Caco-2 (cell line): ENCODE results near the gene RASIP1. TPM values are rescaled to one million over a fixed set of nuclear protein-coding genes. Genes with fewer than 3 reads are reported as not detected.

Experiments
- BruUV-seq: library from RNA; stranded (reverse); fragments of 400-500 nt; replicated peaks from 2 replicates; lab custom pipeline; 2021; lab: Mats Ljungman, UMichigan
- CTCF ChIA-PET: fragments of 300-600 bp; sonication (Branson Sonifier 250); formaldehyde crosslinking; loops from one replicate; lab custom pipeline; 2022; ENCODE audit warnings: antibody characterized with exemption; lab: Charles Lee
- POLR2A ChIA-PET: fragments of 300-600 bp; sonication (Branson Sonifier 250); formaldehyde crosslinking; loops from one replicate; lab custom pipeline; 2022; ENCODE audit warnings: antibody characterized with exemption; lab: Charles Lee
- DNase-seq, 2 experiments: peaks; one replicate each; pipeline versions ENCODE4 v3.0.0 to v3.0.0-alpha.2; 2020 to 2022
- H3K27me3 ChIP-seq: replicated peaks from 2 replicates; pipeline ENCODE4 v1.6.0; 2011; ENCODE audit warnings: low read length; ENCODE audit not compliant: control insufficient read depth, insufficient read depth
- H3K36me3 ChIP-seq: 2 replicates; pipeline ENCODE4 v1.5.1; 2011; ENCODE audit warnings: low read length; ENCODE audit not compliant: control insufficient read depth, insufficient read depth
- H3K4me1 ChIP-seq: fragments of 250-450 bp; sonication (Bioruptor Pico); 2 replicates; pipeline ENCODE4 v1.5.1; 2020; ENCODE audit warnings: mild to moderate bottlenecking
- H3K4me3 ChIP-seq: 2 replicates; pipeline ENCODE4 v1.5.1; 2011; ENCODE audit warnings: low read depth, mild to moderate bottlenecking, control low read depth, low read length
- H3K9me3 ChIP-seq: fragments of 250-450 bp; sonication (Bioruptor Pico); 2 replicates; pipeline ENCODE4 v1.5.1; 2020; ENCODE audit warnings: mild to moderate bottlenecking, moderate library complexity
- H3K27ac Mint-ChIP-seq: one replicate; pipeline ENCODE4 v1.8.0; 2022; ENCODE audit warnings: mixed read lengths; ENCODE audit not compliant: unreplicated experiment
- H3K27me3 Mint-ChIP-seq: one replicate; pipeline ENCODE4 v1.8.0; 2022; ENCODE audit warnings: mixed read lengths; ENCODE audit not compliant: insufficient read depth, unreplicated experiment
- H3K36me3 Mint-ChIP-seq: one replicate; pipeline ENCODE4 v1.8.0; 2022; ENCODE audit warnings: mild to moderate bottlenecking, mixed read lengths; ENCODE audit not compliant: insufficient read depth, unreplicated experiment
- H3K4me1 Mint-ChIP-seq: one replicate; pipeline ENCODE4 v1.8.0; 2022; ENCODE audit warnings: low read depth, mixed read lengths; ENCODE audit not compliant: unreplicated experiment
- H3K4me3 Mint-ChIP-seq: one replicate; pipeline ENCODE4 v1.8.0; 2022; ENCODE audit warnings: mild to moderate bottlenecking, moderate library complexity, mixed read lengths; ENCODE audit not compliant: unreplicated experiment
- H3K9me3 Mint-ChIP-seq: one replicate; pipeline ENCODE4 v1.8.0; 2022; ENCODE audit warnings: mixed read lengths; ENCODE audit not compliant: unreplicated experiment
- CTCF ChIP-seq, 2 experiments: fragments of 200-600 bp in 1 of 2; IDR thresholded peaks; 1 replicate in 1 of 2; 2 replicates in 1 of 2; pipeline versions ENCODE4 v1.5.1 to v1.8.0; 2011 to 2022; ENCODE audit warnings: antibody characterized with exemption in 1 of 2, control low read depth in 1 of 2, inconsistent platforms in 1 of 2, low read depth in 1 of 2, low read length in 1 of 2, mild to moderate bottlenecking in 1 of 2, moderate library complexity in 1 of 2; ENCODE audit not compliant: insufficient read depth in 1 of 2, severe bottlenecking in 1 of 2, unreplicated experiment in 1 of 2
- intact Hi-C: fragments of 100-400 bp; cut with micrococcal nuclease; formaldehyde crosslinking; loops from one replicate; pipeline ENCODE4 v1.10.0; 2022; ENCODE audit not compliant: unreplicated experiment
- total RNA-seq: library from RNA; stranded (reverse); gene quantifications from 2 replicates; pipeline ENCODE4 v1.2.3, GENCODE V29; 2022

Gene RASIP1
- total RNA-seq, 1 experiment from 2014 or later, result 5.9 TPM

DNA sequence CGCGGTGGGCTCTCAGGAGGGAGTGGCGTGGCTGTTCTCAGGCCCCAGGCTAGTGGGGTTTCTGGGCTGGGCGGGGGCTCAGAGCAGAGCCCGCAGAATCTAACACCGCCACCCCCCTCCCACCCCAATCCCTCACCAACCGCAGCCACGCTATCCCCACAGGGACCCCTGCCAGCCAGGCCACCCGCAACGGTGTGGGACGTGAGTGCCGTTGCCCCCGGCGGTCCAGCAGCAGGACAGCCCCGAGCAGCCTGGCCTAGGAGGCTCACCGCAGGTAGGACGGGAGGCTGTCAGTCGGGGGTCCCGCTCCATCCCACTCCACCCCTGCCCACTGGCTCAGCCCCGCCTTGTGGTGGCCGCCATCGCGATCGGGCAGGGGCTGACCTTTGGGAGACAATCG, 67.4 kb downstream of the RASIP1 start, which contains the start of gene NTN5:
TSS of gene NTN5 (minus strand) at position 24 of the 400 bp plus-strand sequence. CDS start 2,031 bp downstream, outside the sequence.
- no peak within 1 kb of the TSS for H3K4me3 Mint-ChIP-seq
- DNase-seq, result no peak
- no peaks in the 10 kb centered on the region for H3K9me3 ChIP-seq
- ChIA-PET CTCF (no interaction called here), POLR2A (no interaction called here)
- peaks cover 6% of the 10 kb centered on the region for H3K4me1 ChIP-seq
- no peaks in the 10 kb centered on the region for H3K36me3 ChIP-seq
- no peak within 1 kb of the TSS for H3K4me3 ChIP-seq
- no peaks in the 10 kb centered on the region for H3K27me3 Mint-ChIP-seq
- peaks cover 11% of the 10 kb centered on the region for H3K9me3 Mint-ChIP-seq
- intact Hi-C loops, result no loop called here
- no peaks in the 10 kb centered on the region for H3K27me3 ChIP-seq
- peaks cover 13% of the 10 kb centered on the region for H3K4me1 Mint-ChIP-seq
- TF ChIP-seq CTCF (IDR thresholded peaks at IDR 0.05; ENCODE audit: insufficient read depth in 1 of 2, low read depth in 1 of 2, low read length in 1 of 2, severe bottlenecking in 1 of 2, unreplicated experiment in 1 of 2), result no peak
- no peak within 1 kb of the TSS for H3K27ac Mint-ChIP-seq
- H3K36me3 Mint-ChIP-seq, result no peaks in the 10 kb centered on the region
- BruUV-seq, result no TSS peak

- Histone ChIP-seq H3K9me3 (no peaks in the 10 kb centered on the region), H3K27me3 (no peaks in the 10 kb centered on the region), H3K4me3 (no peak overlapping the region), H3K4me1 (peaks cover 6% of the 10 kb centered on the region), H3K36me3 (no peaks in the 10 kb centered on the region)
- CTCF ChIA-PET, result no interaction called here
- Mint-ChIP-seq H3K36me3 (no peaks in the 10 kb centered on the region), H3K4me3 (no peak overlapping the region), H3K27ac (peak overlapping the region; percentile 33), H3K9me3 (peaks cover 11% of the 10 kb centered on the region), H3K27me3 (no peaks in the 10 kb centered on the region), H3K4me1 (peaks cover 5% of the 10 kb centered on the region)
- POLR2A ChIA-PET, result no interaction called here
- TF ChIP-seq CTCF (IDR thresholded peaks at IDR 0.05; ENCODE audit: insufficient read depth in 1 of 2, low read depth in 1 of 2, low read length in 1 of 2, severe bottlenecking in 1 of 2, unreplicated experiment in 1 of 2), result no peak
- no TSS peak for BruUV-seq
- no peak for DNase-seq
- intact Hi-C loops, result no loop called here
Observed at GRCh38 chr19:48671446-48671995, 68.9 kb downstream of the RASIP1 start.

DNA sequence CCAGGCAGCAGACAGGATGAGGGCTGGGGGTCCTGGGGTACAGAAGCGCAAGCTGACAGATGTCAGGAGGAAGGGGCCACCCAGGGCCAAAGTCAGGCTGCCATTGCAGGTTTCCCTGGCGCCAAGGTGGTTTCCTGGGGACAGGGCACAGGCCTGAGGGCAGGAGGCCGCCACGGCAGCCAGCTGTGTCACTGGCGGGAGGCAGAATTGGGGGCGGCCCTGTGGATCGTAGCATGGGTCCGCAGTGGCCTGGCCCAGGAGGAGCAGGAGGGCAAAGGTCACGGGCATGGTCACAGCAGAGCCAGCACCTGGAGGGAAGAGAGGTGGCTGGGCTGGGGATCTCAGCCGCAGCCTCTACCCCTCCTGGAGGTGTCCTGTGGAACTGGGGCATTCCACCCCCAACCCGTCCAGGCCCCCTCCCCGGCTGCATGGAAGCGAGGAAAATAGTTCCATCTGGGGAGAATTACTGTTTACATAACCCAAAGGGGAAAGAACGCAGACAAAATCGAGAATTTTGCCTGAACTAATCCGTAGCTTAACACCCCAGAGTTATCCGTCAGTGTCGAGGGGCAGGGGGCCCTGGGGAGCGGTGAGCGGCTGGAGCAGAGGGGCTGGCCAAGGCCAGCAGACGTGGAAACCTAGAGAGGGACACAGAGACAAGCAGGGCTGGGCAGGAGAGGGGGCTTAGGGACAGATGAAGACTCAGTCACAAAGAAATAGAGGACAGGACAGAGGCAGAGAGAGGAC, 69.5 kb downstream of the RASIP1 start:
- DNase-seq, result no peak
- POLR2A ChIA-PET, result no interaction called here
- Histone ChIP-seq H3K4me3 (no peak overlapping the region), H3K36me3 (no peaks in the 10 kb centered on the region), H3K27me3 (no peaks in the 10 kb centered on the region), H3K9me3 (no peaks in the 10 kb centered on the region), H3K4me1 (peaks cover 11% of the 10 kb centered on the region)
- no peak overlapping the region for H3K4me3 Mint-ChIP-seq
- H3K27me3 Mint-ChIP-seq, result no peaks in the 10 kb centered on the region
- CTCF ChIA-PET, result no interaction called here
- TF ChIP-seq CTCF (IDR thresholded peaks at IDR 0.05; ENCODE audit: insufficient read depth in 1 of 2, low read depth in 1 of 2, low read length in 1 of 2, severe bottlenecking in 1 of 2, unreplicated experiment in 1 of 2), result no peak
- no peaks in the 10 kb centered on the region for H3K36me3 Mint-ChIP-seq
- BruUV-seq, result no TSS peak
- H3K9me3 Mint-ChIP-seq, result peaks cover 11% of the 10 kb centered on the region
- peaks cover 9% of the 10 kb centered on the region for H3K4me1 Mint-ChIP-seq
- intact Hi-C loops, result no loop called here
- H3K27ac Mint-ChIP-seq, result peak overlapping the region; percentile 33

Other genes starting within 250 kb of the RASIP1 start
- 22.4 and 22.6 TPM in 2 replicates for gene LMTK3, start 228.8 kb downstream of the RASIP1 start, total RNA-seq
- 1.00 and 1.4 TPM in 2 replicates for gene SULT2B1, start 188.4 kb downstream of the RASIP1 start, total RNA-seq
- gene SPACA4, start 133.9 kb downstream of the RASIP1 start, total RNA-seq, result not detected in 2 replicates
- 5.8 and 6.8 TPM in 2 replicates for gene FAM83E, start 125.5 kb downstream of the RASIP1 start, total RNA-seq
- 1,812 and 1,896 TPM in 2 replicates for gene RPL18, start 121.4 kb downstream of the RASIP1 start, total RNA-seq
- 134 and 140 TPM in 2 replicates for gene SPHK2, start 121.1 kb downstream of the RASIP1 start, total RNA-seq
- gene DBP, start 103.2 kb downstream of the RASIP1 start, total RNA-seq, result 17.4 and 17.7 TPM in 2 replicates
- 10.5 and 15.9 TPM in 2 replicates for gene CA11, start 94.4 kb downstream of the RASIP1 start, total RNA-seq
- 0.12 and 0.34 TPM in 2 replicates for gene NTN5, start 67.6 kb downstream of the RASIP1 start, total RNA-seq
- 13.5 and 16.3 TPM in 2 replicates for gene FUT2, start 44.6 kb downstream of the RASIP1 start, total RNA-seq
- gene MAMSTR, start 20.9 kb downstream of the RASIP1 start, total RNA-seq, result 1.7 and 1.9 TPM in 2 replicates
- 8.9 and 10.3 TPM in 2 replicates for gene IZUMO1, start 6.3 kb upstream of the RASIP1 start, total RNA-seq
- gene FUT1, start 12.0 kb upstream of the RASIP1 start, total RNA-seq, result 26.1 and 30.5 TPM in 2 replicates
- gene FGF21, start 14.9 kb upstream of the RASIP1 start, total RNA-seq, result 1.9 and 3.0 TPM in 2 replicates
- gene BCAT2, start 70.4 kb upstream of the RASIP1 start, total RNA-seq, result 106 and 109 TPM in 2 replicates
- gene HSD17B14, start 95.9 kb upstream of the RASIP1 start, total RNA-seq, result 27.8 and 30.8 TPM in 2 replicates
- 3.9 and 5.6 TPM in 2 replicates for gene PLEKHA4, start 128.0 kb upstream of the RASIP1 start, total RNA-seq
- 83.3 and 94.7 TPM in 2 replicates for gene PPP1R15A, start 131.8 kb upstream of the RASIP1 start, total RNA-seq
- gene TULP2, start 158.1 kb upstream of the RASIP1 start, total RNA-seq, result 0.61 and 1.1 TPM in 2 replicates
- gene NUCB1, start 159.7 kb upstream of the RASIP1 start, total RNA-seq, result 140 and 142 TPM in 2 replicates
- 2.6 and 3.3 TPM in 2 replicates for gene DHDH, start 193.1 kb upstream of the RASIP1 start, total RNA-seq
- 107 and 110 TPM in 2 replicates for gene BAX, start 214.3 kb upstream of the RASIP1 start, total RNA-seq
- gene FTL, start 224.7 kb upstream of the RASIP1 start, total RNA-seq, result 2,542 and 2,963 TPM in 2 replicates